ENCODE data around the gene ATP11C. TPM values are rescaled to one million over a fixed set of nuclear protein-coding genes. Genes with fewer than 3 reads are reported as not detected.
"Not testable (repeated sequence)": the region's sequence is repeated elsewhere in the genome, so short reads cannot be mapped to it uniquely, and the experiment has no call there.

The ATP11C gene
- polyA plus RNA-seq, 2 of the 4 experiments (the other 2 are of a cell fraction), result 16.4 to 34.3 TPM

DNA sequence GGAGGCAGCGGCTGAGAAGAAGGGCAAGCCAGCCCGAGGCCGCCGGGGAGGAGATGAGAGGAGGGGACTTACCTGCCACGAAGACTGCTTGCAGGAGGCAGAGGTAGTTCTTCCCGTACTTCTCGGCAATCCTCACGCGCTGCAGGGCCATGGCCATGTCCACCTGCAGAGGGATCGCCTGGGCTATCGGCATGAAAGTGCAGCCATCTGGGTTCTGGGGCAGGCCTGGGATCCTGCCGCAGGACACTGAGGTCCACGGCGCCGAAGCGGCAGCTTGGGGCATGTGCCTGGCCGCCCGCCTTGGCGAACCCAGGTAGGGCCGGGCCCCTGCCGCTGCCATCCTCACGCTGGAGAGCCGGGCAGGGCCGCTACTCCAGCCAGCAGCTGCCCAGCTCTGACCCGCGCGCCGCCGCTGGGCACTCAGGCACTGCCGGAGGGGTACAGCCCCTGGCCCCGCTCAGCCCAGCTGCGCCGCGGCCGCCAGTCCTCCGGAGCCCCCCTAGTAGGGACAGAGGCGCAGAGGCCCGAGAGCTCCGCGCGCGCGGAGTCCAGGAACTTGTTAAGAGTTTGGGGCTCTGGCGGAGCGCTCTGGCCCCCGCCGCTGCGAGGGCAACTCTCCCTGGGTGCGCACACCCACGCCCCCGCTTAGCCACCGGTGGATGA lies 240.9 kb downstream of the ATP11C start (continued):
- TF ChIP-seq, protein P1, sequence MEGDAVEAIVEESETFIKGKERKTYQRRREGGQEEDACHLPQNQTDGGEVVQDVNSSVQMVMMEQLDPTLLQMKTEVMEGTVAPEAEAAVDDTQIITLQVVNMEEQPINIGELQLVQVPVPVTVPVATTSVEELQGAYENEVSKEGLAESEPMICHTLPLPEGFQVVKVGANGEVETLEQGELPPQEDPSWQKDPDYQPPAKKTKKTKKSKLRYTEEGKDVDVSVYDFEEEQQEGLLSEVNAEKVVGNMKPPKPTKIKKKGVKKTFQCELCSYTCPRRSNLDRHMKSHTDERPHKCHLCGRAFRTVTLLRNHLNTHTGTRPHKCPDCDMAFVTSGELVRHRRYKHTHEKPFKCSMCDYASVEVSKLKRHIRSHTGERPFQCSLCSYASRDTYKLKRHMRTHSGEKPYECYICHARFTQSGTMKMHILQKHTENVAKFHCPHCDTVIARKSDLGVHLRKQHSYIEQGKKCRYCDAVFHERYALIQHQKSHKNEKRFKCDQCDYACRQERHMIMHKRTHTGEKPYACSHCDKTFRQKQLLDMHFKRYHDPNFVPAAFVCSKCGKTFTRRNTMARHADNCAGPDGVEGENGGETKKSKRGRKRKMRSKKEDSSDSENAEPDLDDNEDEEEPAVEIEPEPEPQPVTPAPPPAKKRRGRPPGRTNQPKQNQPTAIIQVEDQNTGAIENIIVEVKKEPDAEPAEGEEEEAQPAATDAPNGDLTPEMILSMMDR (IDR thresholded peaks at IDR 0.05), result no peak
- no peak for TF ChIP-seq MAFK (IDR thresholded peaks at IDR 0.05; ENCODE audit: partially characterized antibody)
- TF ChIP-seq, protein P2, sequence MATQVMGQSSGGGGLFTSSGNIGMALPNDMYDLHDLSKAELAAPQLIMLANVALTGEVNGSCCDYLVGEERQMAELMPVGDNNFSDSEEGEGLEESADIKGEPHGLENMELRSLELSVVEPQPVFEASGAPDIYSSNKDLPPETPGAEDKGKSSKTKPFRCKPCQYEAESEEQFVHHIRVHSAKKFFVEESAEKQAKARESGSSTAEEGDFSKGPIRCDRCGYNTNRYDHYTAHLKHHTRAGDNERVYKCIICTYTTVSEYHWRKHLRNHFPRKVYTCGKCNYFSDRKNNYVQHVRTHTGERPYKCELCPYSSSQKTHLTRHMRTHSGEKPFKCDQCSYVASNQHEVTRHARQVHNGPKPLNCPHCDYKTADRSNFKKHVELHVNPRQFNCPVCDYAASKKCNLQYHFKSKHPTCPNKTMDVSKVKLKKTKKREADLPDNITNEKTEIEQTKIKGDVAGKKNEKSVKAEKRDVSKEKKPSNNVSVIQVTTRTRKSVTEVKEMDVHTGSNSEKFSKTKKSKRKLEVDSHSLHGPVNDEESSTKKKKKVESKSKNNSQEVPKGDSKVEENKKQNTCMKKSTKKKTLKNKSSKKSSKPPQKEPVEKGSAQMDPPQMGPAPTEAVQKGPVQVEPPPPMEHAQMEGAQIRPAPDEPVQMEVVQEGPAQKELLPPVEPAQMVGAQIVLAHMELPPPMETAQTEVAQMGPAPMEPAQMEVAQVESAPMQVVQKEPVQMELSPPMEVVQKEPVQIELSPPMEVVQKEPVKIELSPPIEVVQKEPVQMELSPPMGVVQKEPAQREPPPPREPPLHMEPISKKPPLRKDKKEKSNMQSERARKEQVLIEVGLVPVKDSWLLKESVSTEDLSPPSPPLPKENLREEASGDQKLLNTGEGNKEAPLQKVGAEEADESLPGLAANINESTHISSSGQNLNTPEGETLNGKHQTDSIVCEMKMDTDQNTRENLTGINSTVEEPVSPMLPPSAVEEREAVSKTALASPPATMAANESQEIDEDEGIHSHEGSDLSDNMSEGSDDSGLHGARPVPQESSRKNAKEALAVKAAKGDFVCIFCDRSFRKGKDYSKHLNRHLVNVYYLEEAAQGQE (IDR thresholded peaks at IDR 0.05), result no peak
- TF ChIP-seq ZC3H11A (IDR thresholded peaks at IDR 0.05), result no peak
- no peak for TF ChIP-seq POLR2A (IDR thresholded peaks at IDR 0.05; ENCODE audit: low read length)
- TF ChIP-seq, protein P3, sequence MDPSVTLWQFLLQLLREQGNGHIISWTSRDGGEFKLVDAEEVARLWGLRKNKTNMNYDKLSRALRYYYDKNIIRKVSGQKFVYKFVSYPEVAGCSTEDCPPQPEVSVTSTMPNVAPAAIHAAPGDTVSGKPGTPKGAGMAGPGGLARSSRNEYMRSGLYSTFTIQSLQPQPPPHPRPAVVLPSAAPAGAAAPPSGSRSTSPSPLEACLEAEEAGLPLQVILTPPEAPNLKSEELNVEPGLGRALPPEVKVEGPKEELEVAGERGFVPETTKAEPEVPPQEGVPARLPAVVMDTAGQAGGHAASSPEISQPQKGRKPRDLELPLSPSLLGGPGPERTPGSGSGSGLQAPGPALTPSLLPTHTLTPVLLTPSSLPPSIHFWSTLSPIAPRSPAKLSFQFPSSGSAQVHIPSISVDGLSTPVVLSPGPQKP (IDR thresholded peaks at IDR 0.05; ENCODE audit: low read depth, low read length), result no peak
- TF ChIP-seq HOXB5 (CRISPR knock-in tag; IDR thresholded peaks at IDR 0.05), result no peak
- TF ChIP-seq, protein P4, sequence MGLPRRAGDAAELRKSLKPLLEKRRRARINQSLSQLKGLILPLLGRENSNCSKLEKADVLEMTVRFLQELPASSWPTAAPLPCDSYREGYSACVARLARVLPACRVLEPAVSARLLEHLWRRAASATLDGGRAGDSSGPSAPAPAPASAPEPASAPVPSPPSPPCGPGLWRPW (IDR thresholded peaks at IDR 0.05), result no peak

DNA sequence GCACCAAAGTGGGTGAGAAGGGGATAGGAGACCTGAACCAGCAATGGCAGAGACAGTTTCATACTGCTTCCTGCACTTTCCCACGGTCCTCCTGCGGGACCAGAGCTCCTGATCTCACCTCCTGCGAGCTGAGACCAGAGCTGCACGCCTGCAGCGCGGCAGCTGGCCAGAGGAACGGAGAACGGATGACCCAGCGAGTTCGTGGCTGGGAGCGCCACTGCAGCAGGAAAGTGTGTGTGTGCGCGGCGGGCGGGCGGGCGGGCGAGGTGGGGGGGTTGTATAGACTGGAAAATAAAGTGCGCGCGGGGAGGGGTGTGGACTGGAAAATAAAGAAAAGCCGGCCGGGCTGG lies 241.4 kb downstream of the ATP11C start:
- CTCF ChIA-PET, result no interaction called here
- 3% methylated on average over 9 of the region's 23 CpGs for WGBS (ENCODE audit: missing lambda C conversion rate)
- no peak for DNase-seq (ENCODE audit: low read depth in 1 of 2, low spot score in 1 of 2)

DNA sequence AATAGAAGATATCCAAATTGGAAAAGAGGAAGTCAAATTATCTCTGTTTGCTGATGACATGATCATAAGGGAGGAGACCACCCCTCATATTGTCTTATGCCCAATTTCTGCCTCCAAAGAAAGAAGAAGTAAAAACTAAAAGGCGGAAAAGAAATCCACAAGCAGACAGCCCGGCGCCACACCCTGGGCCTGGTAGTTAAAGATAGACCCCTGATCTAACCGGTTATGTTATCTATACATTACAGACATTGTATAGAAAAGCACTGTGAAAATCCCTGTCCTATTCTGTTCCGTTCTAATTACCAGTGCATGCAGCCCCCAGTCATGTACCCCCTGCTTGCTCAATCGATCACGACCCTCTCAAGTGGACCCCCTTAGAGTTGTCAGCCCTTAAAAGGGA lies 247.7 kb downstream of the ATP11C start:
- WGBS (ENCODE audit: missing lambda C conversion rate), result 29% methylated on average over 7 of the region's 7 CpGs
- H3K4me2 ChIP-seq; H3K4me3 ChIP-seq; H3K9me3 ChIP-seq; FAIRE-seq; POLR2A ChIA-PET; H3K27ac ChIP-seq; CTCF ChIA-PET; H3K4me1 ChIP-seq; DNase-seq (ENCODE audit: low read depth in 1 of 2, low spot score in 1 of 2); ATAC-seq: not testable (repeated sequence)

More for the DNA sequence above, 241.4 kb downstream of the ATP11C start:
- Histone ChIP-seq H3K4me1 (no peaks in the 10 kb centered on the region), H3K27ac (peak overlapping the region in 1 of 2 experiments; percentile 38; a peak in 1 of 6 replicates), H3K4me2 (peak overlapping the region; percentile 88), H3K9me3 (no peaks in the 10 kb centered on the region), H3K4me3 (peak overlapping the region; percentile 42)
- POLR2A ChIA-PET, result no interaction called here
- FAIRE-seq (no peak), ATAC-seq (peak; percentile 70 to 71)
- TF ChIP-seq POLR2A (IDR thresholded peaks at IDR 0.05; ENCODE audit: low read length) (no peak), SREBF2 (IDR thresholded peaks at IDR 0.05) (no peak), BHLHE40 (IDR thresholded peaks at IDR 0.05; ENCODE audit: low read depth, low read length) (no peak), JUNB (IDR thresholded peaks at IDR 0.05) (no peak), HDAC2 (IDR thresholded peaks at IDR 0.05) (no peak), ZNF302 (CRISPR knock-in tag; IDR thresholded peaks at IDR 0.05) (no peak), HOXB5 (CRISPR knock-in tag; IDR thresholded peaks at IDR 0.05) (no peak), KDM1A (IDR thresholded peaks at IDR 0.05; ENCODE audit: low read depth) (no peak), FOXS1 (CRISPR knock-in tag; IDR thresholded peaks at IDR 0.05) (no peak), HEYL (CRISPR knock-in tag; IDR thresholded peaks at IDR 0.05) (no peak), CBX8 (IDR thresholded peaks at IDR 0.05) (no peak), EP300 (IDR thresholded peaks at IDR 0.05) (no peak), NFE2L2 (conservative IDR thresholded peaks at IDR 0.05; ENCODE audit: low read length) (no peak), ZSCAN20 (CRISPR knock-in tag; IDR thresholded peaks at IDR 0.05) (no peak), EHF (CRISPR knock-in tag; IDR thresholded peaks at IDR 0.05) (no peak)
- TF ChIP-seq, protein P3 (IDR thresholded peaks at IDR 0.05; ENCODE audit: low read depth, low read length), result no peak
